AG08395 (cell line): ENCODE data around the gene TIMM22.

Experiments used
- DNase-seq: peaks from one replicate; pipeline ENCODE4 v3.0.0; 2012; ENCODE audit warnings: mixed read lengths, low spot score

The TIMM22 gene

GRCh38 chr17:1022278-1023024 is 25.5 kb downstream of the TIMM22 start:
- no peak for DNase-seq

- DNase-seq: no peak
Observed at GRCh38 chr17:1024076-1024475, 27.1 kb downstream of the TIMM22 start.

- no peak for DNase-seq
Observed at GRCh38 chr17:1025733-1026598, 29.0 kb downstream of the TIMM22 start.

- no peak for DNase-seq
Observed at GRCh38 chr17:1026599-1026975, 29.7 kb downstream of the TIMM22 start.

GRCh38 chr17:1027044-1027443 is 30.1 kb downstream of the TIMM22 start:
- no peak for DNase-seq

GRCh38 chr17:1029196-1029921 is 32.4 kb downstream of the TIMM22 start:
- DNase-seq: peak; percentile 70

- no peak for DNase-seq
Observed at GRCh38 chr17:1029922-1030644, 33.2 kb downstream of the TIMM22 start.

GRCh38 chr17:1030684-1031532 is 34.0 kb downstream of the TIMM22 start:
- DNase-seq: peak; percentile 25

- DNase-seq: peak; percentile 60
Observed at GRCh38 chr17:1031711-1032110, 34.8 kb downstream of the TIMM22 start.

- DNase-seq: no peak
Observed at GRCh38 chr17:1032391-1032790, 35.5 kb downstream of the TIMM22 start.

- no peak for DNase-seq
Observed at GRCh38 chr17:1033503-1033902, 36.6 kb downstream of the TIMM22 start.

- DNase-seq: no peak
Observed at GRCh38 chr17:1034652-1035210, 37.8 kb downstream of the TIMM22 start.

- peak; percentile 10 for DNase-seq
Observed at GRCh38 chr17:1035546-1036170, 38.7 kb downstream of the TIMM22 start.

GRCh38 chr17:1036171-1036844 is 39.4 kb downstream of the TIMM22 start:
- DNase-seq: no peak

GRCh38 chr17:1036845-1037237 is 39.9 kb downstream of the TIMM22 start:
- DNase-seq: no peak

- no peak for DNase-seq
Observed at GRCh38 chr17:1037238-1037879, 40.4 kb downstream of the TIMM22 start.

- DNase-seq: no peak
Observed at GRCh38 chr17:1038459-1039122, 41.7 kb downstream of the TIMM22 start.

GRCh38 chr17:1039123-1039507 is 42.2 kb downstream of the TIMM22 start:
- DNase-seq: no peak
